ENCODE results near the gene ELP1.
"Not testable (repeated sequence)": the region's sequence is repeated elsewhere in the genome, so short reads cannot be mapped to it uniquely, and the experiment has no call there.

The ELP1 gene, protein sequence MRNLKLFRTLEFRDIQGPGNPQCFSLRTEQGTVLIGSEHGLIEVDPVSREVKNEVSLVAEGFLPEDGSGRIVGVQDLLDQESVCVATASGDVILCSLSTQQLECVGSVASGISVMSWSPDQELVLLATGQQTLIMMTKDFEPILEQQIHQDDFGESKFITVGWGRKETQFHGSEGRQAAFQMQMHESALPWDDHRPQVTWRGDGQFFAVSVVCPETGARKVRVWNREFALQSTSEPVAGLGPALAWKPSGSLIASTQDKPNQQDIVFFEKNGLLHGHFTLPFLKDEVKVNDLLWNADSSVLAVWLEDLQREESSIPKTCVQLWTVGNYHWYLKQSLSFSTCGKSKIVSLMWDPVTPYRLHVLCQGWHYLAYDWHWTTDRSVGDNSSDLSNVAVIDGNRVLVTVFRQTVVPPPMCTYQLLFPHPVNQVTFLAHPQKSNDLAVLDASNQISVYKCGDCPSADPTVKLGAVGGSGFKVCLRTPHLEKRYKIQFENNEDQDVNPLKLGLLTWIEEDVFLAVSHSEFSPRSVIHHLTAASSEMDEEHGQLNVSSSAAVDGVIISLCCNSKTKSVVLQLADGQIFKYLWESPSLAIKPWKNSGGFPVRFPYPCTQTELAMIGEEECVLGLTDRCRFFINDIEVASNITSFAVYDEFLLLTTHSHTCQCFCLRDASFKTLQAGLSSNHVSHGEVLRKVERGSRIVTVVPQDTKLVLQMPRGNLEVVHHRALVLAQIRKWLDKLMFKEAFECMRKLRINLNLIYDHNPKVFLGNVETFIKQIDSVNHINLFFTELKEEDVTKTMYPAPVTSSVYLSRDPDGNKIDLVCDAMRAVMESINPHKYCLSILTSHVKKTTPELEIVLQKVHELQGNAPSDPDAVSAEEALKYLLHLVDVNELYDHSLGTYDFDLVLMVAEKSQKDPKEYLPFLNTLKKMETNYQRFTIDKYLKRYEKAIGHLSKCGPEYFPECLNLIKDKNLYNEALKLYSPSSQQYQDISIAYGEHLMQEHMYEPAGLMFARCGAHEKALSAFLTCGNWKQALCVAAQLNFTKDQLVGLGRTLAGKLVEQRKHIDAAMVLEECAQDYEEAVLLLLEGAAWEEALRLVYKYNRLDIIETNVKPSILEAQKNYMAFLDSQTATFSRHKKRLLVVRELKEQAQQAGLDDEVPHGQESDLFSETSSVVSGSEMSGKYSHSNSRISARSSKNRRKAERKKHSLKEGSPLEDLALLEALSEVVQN (N-terminal part only)

DNA sequence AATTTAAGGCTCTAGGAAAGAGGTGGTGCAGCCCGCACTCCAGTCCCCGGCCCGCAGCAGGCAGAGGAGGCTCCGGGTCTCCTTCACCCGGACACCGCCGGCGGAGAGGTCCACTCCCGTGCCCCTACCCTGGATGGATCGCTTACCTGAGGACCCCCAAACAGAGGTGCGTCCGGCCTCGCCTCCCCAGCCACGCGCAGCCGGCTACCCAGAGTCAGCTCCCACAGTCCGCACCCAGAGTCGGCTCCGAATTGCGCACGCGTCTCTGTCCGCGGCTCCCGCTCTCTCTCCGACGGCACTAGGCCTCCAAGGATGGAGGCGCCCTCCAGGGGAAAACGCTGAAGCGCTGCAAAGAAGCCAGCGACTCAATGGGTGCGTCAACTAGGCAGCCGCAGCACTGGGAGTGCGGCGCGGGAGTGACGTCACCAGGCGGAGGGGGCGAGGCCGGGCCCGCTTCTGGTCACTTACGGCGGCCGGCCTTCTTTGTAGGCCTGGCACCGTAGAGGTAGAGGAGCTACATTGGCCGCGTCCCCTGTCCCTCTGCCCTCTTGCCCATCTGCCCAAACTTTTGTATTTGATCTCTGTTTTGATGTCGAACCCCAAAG is at the start of gene ELP1:
Gene ELP1 (minus strand): TSS at position 407 of the 605 bp plus-strand sequence. CDS start 2,978 bp downstream, outside the sequence.
- H3K4me3 ChIP-seq (ENCODE audit: low read length): peak within 1 kb of the TSS; percentile 99
- TF ChIP-seq, protein P1, sequence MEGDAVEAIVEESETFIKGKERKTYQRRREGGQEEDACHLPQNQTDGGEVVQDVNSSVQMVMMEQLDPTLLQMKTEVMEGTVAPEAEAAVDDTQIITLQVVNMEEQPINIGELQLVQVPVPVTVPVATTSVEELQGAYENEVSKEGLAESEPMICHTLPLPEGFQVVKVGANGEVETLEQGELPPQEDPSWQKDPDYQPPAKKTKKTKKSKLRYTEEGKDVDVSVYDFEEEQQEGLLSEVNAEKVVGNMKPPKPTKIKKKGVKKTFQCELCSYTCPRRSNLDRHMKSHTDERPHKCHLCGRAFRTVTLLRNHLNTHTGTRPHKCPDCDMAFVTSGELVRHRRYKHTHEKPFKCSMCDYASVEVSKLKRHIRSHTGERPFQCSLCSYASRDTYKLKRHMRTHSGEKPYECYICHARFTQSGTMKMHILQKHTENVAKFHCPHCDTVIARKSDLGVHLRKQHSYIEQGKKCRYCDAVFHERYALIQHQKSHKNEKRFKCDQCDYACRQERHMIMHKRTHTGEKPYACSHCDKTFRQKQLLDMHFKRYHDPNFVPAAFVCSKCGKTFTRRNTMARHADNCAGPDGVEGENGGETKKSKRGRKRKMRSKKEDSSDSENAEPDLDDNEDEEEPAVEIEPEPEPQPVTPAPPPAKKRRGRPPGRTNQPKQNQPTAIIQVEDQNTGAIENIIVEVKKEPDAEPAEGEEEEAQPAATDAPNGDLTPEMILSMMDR (conservative IDR thresholded peaks at IDR 0.05; ENCODE audit: low read length): peak; percentile 38
- peak; percentile 93 for DNase-seq (ENCODE audit: low read depth)

DNA sequence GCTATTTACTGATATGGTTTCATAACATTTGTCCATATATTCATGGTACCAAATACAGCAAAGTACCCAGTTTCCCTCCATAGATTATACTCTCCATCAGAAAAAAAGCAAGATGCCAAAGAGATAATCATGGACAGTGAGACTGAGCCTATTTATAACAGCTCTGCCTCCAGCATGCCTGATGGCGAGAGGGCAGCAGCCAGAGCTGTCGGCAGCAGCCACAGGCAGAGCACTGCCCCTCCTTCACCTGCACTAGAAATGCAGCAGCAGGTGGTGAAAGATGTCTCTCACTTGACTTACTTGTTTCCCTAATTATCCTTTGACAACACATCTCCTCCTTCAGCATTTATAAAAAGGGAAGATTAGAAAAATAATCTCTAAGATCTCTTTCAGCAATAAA is 47.0 kb upstream of the ELP1 start:
- no peak for DNase-seq (ENCODE audit: low read depth)
- TF ChIP-seq, protein P1 (conservative IDR thresholded peaks at IDR 0.05; ENCODE audit: low read length): no peak
- H3K4me3 ChIP-seq (ENCODE audit: low read length): no peak overlapping the region

DNA sequence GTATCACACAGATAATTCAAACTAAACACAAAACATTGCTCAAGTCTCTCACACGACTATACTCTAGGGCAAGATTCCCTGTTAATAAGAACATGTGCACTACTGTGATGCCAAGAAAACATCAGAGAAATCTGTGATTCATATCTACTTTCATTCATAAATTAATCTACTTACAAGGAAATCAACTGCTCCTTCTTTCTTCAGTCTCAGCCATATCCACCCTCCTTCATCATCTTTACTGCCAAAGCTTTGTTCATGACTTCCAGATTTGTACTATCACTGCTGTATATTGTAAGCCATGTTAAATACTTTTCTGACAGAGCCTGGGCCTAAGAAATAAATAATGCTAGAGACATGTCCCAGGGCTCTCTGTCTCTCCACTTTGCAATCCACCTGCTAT is 44.3 kb upstream of the ELP1 start:
- TF ChIP-seq, protein P1 (conservative IDR thresholded peaks at IDR 0.05; ENCODE audit: low read length): no peak
- DNase-seq (ENCODE audit: low read depth): peak; percentile 31
- H3K4me3 ChIP-seq (ENCODE audit: low read length): no peak overlapping the region

DNA sequence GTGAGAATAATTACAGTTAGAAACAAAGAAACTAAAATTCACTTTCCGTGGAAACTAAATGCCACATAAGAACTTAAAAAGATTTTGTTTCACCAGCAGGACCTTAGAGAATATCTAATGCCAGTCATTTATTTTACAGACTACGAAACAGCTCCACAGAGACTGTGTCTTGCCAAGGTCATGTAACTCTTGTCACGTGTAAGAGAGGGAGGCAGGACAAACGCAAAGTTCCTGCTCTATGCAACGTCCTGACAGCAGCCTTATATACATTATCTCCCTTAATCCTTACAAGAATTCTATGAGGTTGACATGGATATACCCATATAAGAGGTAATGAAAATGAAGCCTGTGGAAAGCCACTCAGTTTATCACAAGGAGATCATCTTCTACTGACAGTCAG is 40.0 kb upstream of the ELP1 start:
- H3K4me3 ChIP-seq (ENCODE audit: low read length): no peak overlapping the region
- TF ChIP-seq, protein P1 (conservative IDR thresholded peaks at IDR 0.05; ENCODE audit: low read length): no peak
- no peak for DNase-seq (ENCODE audit: low read depth)

DNA sequence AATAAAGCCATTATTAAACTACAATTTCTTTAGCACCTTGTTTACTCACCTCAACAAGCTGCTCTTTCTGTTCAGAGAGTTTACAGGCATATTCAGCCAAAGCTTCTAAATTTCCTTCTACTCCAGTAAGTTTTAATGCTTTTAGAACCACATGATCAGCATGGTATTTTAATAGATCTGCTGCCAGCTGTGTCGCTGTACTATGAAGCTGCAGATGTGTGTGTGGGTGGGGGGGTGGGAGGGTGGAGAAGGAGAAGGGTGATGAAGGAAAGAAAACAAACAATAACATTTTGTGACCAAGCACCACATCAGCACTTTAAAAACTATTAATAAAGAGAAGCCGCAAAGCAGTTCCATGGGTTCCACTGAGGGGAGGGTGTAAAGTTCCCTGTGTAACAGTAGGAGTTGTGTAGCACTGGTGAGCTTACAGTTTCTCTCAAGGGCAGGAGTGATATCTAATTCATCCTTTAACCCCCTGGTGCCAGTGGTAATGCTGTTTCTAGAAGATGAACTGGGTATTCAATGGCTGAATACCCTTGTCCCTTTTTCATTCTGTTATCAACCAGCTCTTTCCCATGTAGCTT is 38.8 kb upstream of the ELP1 start:
- DNase-seq (ENCODE audit: low read depth): peak; percentile 54
- no peak overlapping the region for H3K4me3 ChIP-seq (ENCODE audit: low read length)
- TF ChIP-seq, protein P1 (conservative IDR thresholded peaks at IDR 0.05; ENCODE audit: low read length): no peak

DNA sequence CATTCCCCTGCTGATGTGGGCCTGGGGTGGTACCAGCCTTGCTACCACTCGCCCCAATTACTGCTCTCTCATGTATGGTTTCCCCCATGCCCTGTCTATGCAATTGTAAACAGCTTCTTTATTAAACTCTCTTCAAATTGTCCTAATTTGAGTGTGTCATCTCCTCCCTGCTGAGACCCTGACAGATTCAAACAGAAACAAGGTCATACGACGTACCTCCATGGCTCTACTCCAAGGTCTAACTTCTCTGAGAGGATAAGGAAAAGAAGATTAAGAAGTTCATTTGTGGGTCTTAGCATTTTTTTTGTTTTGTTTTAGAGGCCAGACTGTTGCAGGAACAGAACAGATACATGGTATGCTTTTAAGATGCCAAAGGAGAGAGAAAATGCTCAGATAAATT is 38.3 kb upstream of the ELP1 start:
- no peak overlapping the region for H3K4me3 ChIP-seq (ENCODE audit: low read length)
- TF ChIP-seq, protein P1 (conservative IDR thresholded peaks at IDR 0.05; ENCODE audit: low read length): no peak
- DNase-seq (ENCODE audit: low read depth): no peak

DNA sequence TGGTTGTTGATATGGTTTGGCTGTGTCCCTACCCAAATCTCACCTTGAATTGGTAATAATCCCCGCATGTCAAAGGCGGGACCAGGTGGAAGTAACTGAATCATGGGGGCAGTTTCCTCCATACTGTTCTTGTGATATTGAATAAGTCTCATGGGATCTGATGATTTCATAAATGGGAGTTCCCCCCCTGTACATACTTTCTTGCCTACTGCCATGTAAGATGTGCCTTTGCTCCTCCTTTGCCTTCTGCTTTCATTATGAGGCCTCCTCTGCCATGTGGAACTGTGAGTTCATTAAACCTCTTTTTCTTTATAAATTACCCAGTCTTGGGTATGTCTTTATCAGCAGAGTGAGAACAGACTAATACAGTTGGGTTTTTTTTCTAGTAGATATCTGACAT is 37.5 kb upstream of the ELP1 start:
- not testable (repeated sequence) for H3K4me3 ChIP-seq (ENCODE audit: low read length); DNase-seq (ENCODE audit: low read depth)

Measured in AG10803 (cell line).